HG03575 (cell line): ENCODE measurements around the gene CYP27B1.

Experiments
- ATAC-seq: cut with Tn5 transposase; IDR thresholded peaks from one replicate; pipeline ENCODE4 v1.9.1; 2021; ENCODE audit not compliant: unreplicated experiment, insufficient number of reproducible peaks, low FRiP score; ENCODE audit errors: extremely low read depth

CYP27B1 gene

GRCh38 chr12:57739914-57740538 is 26.9 kb downstream of the CYP27B1 start:
- ATAC-seq, result no peak

- no peak for ATAC-seq
These were observed 27.5 kb downstream of the CYP27B1 start for GRCh38 chr12:57739387-57739786.

GRCh38 chr12:57738661-57739237 is 28.1 kb downstream of the CYP27B1 start, which contains the start of gene AGAP2:
Gene AGAP2, minus strand, starts transcription at chr12:57738742. Its CDS starts 496 bp downstream, at chr12:57738246.
- ATAC-seq, result no peak

- no peak for ATAC-seq
These were observed 29.1 kb downstream of the CYP27B1 start for GRCh38 chr12:57737467-57738460.

GRCh38 chr12:57736741-57737466 is 30.0 kb downstream of the CYP27B1 start:
- ATAC-seq, result no peak

GRCh38 chr12:57735952-57736740 is 30.7 kb downstream of the CYP27B1 start:
- ATAC-seq, result no peak

DNA sequence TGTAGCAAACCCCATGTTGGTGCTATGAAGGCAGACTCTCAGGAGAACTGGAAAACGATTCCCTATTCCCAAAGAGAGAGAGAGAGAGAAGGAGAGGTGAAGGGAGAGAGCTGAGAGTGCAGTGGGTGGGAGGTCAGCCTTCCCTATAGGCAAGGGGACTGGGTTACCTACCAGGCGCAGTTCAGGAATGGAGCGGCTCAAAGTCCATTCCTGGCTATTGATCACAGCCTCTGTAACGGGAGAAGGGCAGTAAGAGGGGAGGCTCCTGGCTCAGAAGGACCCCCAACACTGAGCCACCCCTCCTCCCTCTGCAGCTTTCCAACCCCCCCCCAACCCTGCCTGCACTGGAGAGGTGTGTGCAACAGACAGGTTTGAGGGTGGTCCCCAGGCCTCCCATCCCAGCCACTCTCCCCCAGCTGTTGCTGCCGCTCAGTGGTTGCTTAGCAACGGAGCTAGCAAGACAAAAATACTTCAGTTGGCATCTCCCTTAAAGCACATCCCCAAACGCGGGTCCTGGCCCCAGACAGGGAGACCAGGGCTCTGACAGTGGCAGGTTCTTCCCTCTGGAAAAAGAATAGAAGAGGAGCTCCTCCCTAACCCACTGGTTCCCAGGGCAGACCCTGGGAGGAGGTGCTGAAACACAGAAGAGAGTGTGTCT is 31.6 kb downstream of the CYP27B1 start:
- no peak for ATAC-seq

DNA sequence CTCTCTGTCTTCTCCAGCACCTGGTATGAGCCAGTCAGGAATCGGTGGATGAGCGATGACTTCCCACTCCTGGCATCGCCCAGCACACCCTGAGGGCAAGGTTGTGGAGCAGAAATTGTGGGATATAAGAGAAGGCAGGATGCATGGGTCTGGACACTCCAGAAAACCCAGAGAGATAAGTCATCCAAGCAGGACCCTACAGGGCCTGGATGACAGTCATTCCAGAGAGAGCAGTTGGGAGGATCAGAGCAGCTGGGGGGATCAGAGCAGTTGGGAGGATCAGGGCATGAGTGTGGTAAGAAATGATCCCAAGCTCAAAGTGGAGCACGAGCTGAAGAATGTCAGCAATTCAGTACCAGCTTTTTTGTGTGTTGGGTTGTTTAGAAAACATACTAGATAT is 32.3 kb downstream of the CYP27B1 start:
- ATAC-seq, result no peak

DNA sequence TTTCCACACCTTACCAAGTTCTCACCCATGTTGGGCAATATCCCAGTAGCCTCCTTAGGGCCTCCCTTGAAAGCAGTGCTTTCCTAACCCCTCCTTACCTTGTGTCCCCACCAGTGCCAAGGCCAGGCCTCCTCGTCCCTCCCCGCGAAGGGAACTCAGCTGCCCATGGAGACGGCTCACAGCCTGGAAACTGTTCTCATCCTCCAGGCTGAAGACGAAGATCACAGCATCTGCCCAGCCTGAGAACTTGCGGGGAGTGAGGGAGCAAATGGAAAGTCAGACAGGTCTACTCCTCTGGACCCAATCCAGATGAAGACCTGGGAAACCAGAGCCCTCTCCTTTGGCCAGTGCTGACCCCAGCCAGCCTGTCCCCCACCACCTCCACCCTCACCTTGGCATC is 33.0 kb downstream of the CYP27B1 start:
- ATAC-seq, result no peak

GRCh38 chr12:57732726-57733593 is 33.9 kb downstream of the CYP27B1 start:
- ATAC-seq, result no peak

DNA sequence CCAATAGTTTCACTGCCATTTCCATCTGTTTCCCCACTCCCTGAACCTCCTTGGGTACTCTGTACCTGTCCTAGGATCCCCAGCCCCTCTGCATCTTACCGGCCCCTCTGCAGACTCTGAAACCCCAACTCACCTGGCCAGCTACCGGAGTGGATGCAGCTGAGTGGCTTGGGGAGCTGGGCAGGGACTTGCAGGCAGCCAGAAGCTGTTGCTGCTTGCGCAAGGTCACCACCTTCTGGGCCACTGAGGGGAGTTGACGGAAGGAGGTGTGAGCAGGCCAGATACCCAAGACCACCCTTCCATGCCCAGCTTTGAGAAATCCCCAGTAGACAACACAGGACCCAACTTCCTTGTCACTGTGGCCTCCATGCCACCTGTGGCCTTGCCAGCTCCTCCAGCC is 34.6 kb downstream of the CYP27B1 start:
- no peak for ATAC-seq

DNA sequence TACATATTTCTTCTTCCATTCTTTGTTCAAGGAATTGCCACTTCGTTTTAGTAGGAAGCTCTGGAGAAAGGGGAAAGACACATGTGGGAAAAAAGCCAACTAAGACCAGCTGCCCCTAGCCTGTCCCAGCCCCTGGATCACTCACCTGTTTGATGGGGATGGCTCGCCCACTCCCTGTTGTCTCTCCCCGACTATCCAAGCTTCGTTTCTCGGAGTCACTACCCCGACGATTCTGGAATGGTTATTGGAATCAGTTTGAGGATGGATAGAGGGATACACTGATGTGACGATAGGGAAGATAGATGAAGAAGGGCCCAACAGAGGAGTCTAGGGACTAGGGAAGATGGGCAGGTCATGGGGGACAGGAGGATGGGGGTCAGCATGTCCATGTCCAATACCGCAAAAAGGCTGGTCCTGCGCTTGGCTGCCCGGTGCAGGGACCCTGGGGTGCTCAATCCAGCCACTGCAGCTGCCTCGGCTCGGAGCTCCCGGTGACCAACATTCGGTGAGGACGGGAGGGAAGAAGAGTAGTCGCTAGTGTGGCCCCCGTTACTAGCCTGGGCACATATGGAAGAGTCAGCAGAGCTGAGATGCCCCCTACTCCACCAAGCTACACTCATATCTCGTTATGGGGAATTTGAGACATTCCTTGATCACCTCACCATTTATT is 35.3 kb downstream of the CYP27B1 start:
- ATAC-seq, result no peak

- ATAC-seq, result no peak
These were observed 36.4 kb downstream of the CYP27B1 start for GRCh38 chr12:57730336-57731067.

DNA sequence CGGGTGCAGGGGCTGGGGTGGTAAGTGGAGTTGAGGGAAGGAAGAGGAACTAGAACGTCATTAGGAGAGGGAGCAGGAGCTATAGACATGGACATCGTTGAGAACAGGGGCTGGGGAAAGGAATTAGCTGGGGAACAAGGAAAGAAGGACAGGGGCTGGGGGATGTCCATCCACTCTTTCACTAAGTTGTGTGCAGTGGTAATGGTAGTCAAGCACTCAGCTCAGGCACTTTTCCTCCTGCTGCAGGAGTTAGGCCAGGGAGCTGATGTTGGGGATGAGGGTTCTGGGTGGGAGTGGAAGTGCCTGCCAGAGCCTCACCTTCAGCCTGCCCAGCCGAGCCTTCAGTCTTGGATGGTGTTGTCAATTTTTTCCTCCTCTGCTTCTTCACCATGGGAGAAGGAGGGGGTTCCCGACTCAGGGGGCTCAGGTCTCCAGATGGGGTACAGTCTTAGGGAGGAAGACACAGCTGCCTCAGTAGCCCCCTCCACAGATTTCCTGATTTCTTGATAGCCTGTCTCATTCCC is 37.5 kb downstream of the CYP27B1 start:
- no peak for ATAC-seq

DNA sequence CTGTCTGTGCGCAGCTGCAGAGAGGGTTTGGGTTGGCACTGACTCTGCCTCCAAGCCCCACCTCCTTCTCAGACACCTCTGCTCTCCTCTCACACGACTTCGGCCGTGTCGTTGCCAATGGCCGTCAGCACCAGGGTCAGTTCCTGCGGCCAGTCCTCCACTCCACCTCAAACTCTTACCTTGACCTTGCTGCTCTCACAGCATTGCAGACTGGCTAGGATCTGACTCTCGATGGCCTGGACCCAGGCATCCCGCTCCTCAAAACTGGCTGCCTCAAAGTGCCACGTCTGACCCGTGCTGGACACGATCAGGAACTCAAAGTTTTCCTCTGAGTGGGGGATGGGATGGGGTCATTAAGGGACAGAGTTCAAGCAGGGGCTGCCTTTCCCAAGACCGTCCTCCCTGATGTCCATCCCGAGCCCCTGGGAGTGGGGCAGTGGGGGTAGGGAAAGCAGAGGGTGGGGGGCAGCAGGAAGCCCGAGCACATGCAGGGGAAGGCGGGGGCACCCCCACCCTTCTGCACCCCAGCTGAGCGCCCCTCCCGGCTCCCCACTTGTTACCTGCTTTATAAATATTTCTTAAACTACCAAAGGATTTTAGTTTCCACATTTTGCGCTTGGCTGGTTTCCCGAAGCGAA is 39.0 kb downstream of the CYP27B1 start:
- ATAC-seq, result no peak
